SK-N-SH (cell line): ENCODE measurements around the gene DUSP9. TPM values are rescaled to one million over a fixed set of nuclear protein-coding genes. Genes with fewer than 3 reads are reported as not detected.
A peak's percentile ranks its signal among the peaks of the same experiment; 100 is the strongest.

Experiments used
- CTCF ChIA-PET: fragments of 300-600, 350-600 bp; formaldehyde crosslinking; extraction: SDS; loops from one replicate; lab custom pipeline; 2021; lab: Yijun Ruan, JAX
- POLR2A ChIA-PET: fragments of 350-600 bp; sonication (Branson Sonifier 250); formaldehyde crosslinking; extraction: SDS; loops from one replicate; lab custom pipeline; 2020; ENCODE audit warnings: antibody characterized with exemption, inconsistent platforms; lab: Yijun Ruan, JAX
- DNase-seq: peaks from one replicate; pipeline ENCODE4 v3.0.0; 2012
- H2AFZ ChIP-seq: fragments of 200-600 bp; sonication (generic); 2 replicates; pipeline ENCODE4 v1.8.1; 2016; ENCODE audit warnings: antibody characterized with exemption, mild to moderate bottlenecking, low read depth
- H3F3A ChIP-seq: fragments of 200-600 bp; sonication (generic); replicated peaks from 2 replicates; pipeline ENCODE3; 2016; ENCODE audit warnings: antibody characterized with exemption, mild to moderate bottlenecking; ENCODE audit not compliant: insufficient read depth
- H3K27ac ChIP-seq, 2 experiments: fragments of 200-500 bp in 1 of 2; fragments of 200-600 bp in 1 of 2; sonication (Bioruptor generic) in 1 of 2; sonication (generic), shearing (Covaris generic) in 1 of 2; 2 replicates each; pipeline versions ENCODE4 v1.5.1 to v1.6.1; 2014 to 2016; ENCODE audit warnings: low read depth in 2 of 2, inconsistent platforms in 1 of 2, low read length in 1 of 2, mild to moderate bottlenecking in 1 of 2, mixed read lengths in 1 of 2
- H3K27me3 ChIP-seq: fragments of 200-600 bp; sonication (generic), shearing (Covaris generic); 2 replicates; pipeline ENCODE4 v1.6.1; 2016; ENCODE audit warnings: mixed run types; ENCODE audit not compliant: insufficient read depth
- H3K36me3 ChIP-seq, 2 experiments: fragments of 200-500 bp in 1 of 2; fragments of 200-600 bp in 1 of 2; sonication (Bioruptor generic) in 1 of 2; sonication (generic) in 1 of 2; replicated peaks in 1 of 2; 2 replicates each; pipeline versions ENCODE3 to v1.5.1; 2014 to 2016; ENCODE audit warnings: low read length in 1 of 2, mild to moderate bottlenecking in 1 of 2; ENCODE audit not compliant: insufficient read depth in 2 of 2, control insufficient read depth in 1 of 2
- H3K4me1 ChIP-seq, 2 experiments: fragments of 200-500 bp in 1 of 2; fragments of 200-600 bp in 1 of 2; sonication (Bioruptor generic) in 1 of 2; sonication (generic), shearing (Covaris generic) in 1 of 2; 2 replicates each; pipeline versions ENCODE4 v1.5.1 to v1.6.1; 2014 to 2016; ENCODE audit warnings: low read depth in 1 of 2, low read length in 1 of 2, mixed run types in 1 of 2; ENCODE audit not compliant: insufficient read depth in 2 of 2, control insufficient read depth in 1 of 2
- H3K4me2 ChIP-seq: fragments of 200-600 bp; sonication (generic), shearing (Covaris generic); 2 replicates; pipeline ENCODE4 v1.6.1; 2017; ENCODE audit warnings: mixed run types
- H3K4me3 ChIP-seq, 2 experiments: fragments of 200-500 bp in 1 of 2; fragments of 200-600 bp in 1 of 2; sonication (Bioruptor generic) in 1 of 2; sonication (generic), shearing (Covaris generic) in 1 of 2; 2 replicates each; pipeline versions ENCODE4 v1.5.1 to v1.8.1; 2014 to 2016; ENCODE audit warnings: low read depth in 2 of 2, inconsistent platforms in 1 of 2, low read length in 1 of 2, mild to moderate bottlenecking in 1 of 2, mixed read lengths in 1 of 2, moderate library complexity in 1 of 2
- H3K79me2 ChIP-seq: fragments of 200-600 bp; sonication (generic); 2 replicates; pipeline ENCODE4 v1.8.1; 2017; ENCODE audit warnings: mild to moderate bottlenecking; ENCODE audit not compliant: insufficient read depth
- H3K9ac ChIP-seq: fragments of 200-600 bp; sonication (generic); 2 replicates; pipeline ENCODE4 v1.6.1; 2017; ENCODE audit warnings: mixed run types
- H3K9me2 ChIP-seq: fragments of 200-600 bp; sonication (generic); 2 replicates; pipeline ENCODE4 v1.6.1; 2017; ENCODE audit warnings: mixed run types
- H3K9me3 ChIP-seq: fragments of 200-600 bp; sonication (generic); 2 replicates; pipeline ENCODE4 v1.6.1; 2017; ENCODE audit warnings: mixed run types, mild to moderate bottlenecking, moderate library complexity
- H4K20me1 ChIP-seq: fragments of 200-600 bp; sonication (generic); 2 replicates; pipeline ENCODE4 v1.6.1; 2017; ENCODE audit warnings: mild to moderate bottlenecking, mixed run types; ENCODE audit not compliant: insufficient read depth
- CTCF ChIP-seq: fragments of 200-600 bp; sonication (generic); IDR thresholded peaks from 2 replicates; pipeline ENCODE4 v1.6.1; 2017; ENCODE audit warnings: antibody characterized with exemption, mild to moderate bottlenecking, moderate library complexity
- RAD21 ChIP-seq: IDR thresholded peaks from 2 replicates; pipeline ENCODE4 v1.6.1; 2012; ENCODE audit warnings: mild to moderate bottlenecking, low read length
- RCOR1 ChIP-seq: fragments of 150-350 bp; IDR thresholded peaks from 2 replicates; pipeline ENCODE4 v1.6.1; 2017; ENCODE audit warnings: antibody characterized with exemption, low read length
- REST ChIP-seq: IDR thresholded peaks from 2 replicates; pipeline ENCODE4 v1.6.1; 2012; ENCODE audit warnings: mild to moderate bottlenecking, low read depth, low read length, moderate library complexity
- SIN3A ChIP-seq: IDR thresholded peaks from 2 replicates; pipeline ENCODE4 v1.6.1; 2012; ENCODE audit warnings: low read depth, mild to moderate bottlenecking, low read length, moderate library complexity, borderline replicate concordance
- USF2 ChIP-seq: fragments of 150-350 bp; IDR thresholded peaks from 2 replicates; pipeline ENCODE4 v1.6.1; 2017; ENCODE audit warnings: antibody characterized with exemption, low read length, low read depth, borderline replicate concordance
- WGBS: methylation state at CpG from one replicate; pipeline ENCODE4 v1.1.6; 2017; ENCODE audit warnings: low lambda C conversion rate; 5-methylcytosine and 5-hydroxymethylcytosine counted together
- polyA plus RNA-seq, 3 experiments: library from polyadenylated mRNA; depleted of rRNA; stranded (reverse); fragments of >200 nt; gene quantifications; 2 replicates each; pipeline ENCODE4 v1.2.3, GENCODE V29; 2012
- TF ChIP-seq, protein P1 (sequence below): fragments of 150-350 bp; IDR thresholded peaks from 2 replicates; pipeline ENCODE4 v1.6.1; 2016; ENCODE audit warnings: mild to moderate bottlenecking, low read depth, low read length

DUSP9 gene
- polyA plus RNA-seq, 1 of the 3 experiments (the other 2 are of a cell fraction), result 0.05 TPM

DNA sequence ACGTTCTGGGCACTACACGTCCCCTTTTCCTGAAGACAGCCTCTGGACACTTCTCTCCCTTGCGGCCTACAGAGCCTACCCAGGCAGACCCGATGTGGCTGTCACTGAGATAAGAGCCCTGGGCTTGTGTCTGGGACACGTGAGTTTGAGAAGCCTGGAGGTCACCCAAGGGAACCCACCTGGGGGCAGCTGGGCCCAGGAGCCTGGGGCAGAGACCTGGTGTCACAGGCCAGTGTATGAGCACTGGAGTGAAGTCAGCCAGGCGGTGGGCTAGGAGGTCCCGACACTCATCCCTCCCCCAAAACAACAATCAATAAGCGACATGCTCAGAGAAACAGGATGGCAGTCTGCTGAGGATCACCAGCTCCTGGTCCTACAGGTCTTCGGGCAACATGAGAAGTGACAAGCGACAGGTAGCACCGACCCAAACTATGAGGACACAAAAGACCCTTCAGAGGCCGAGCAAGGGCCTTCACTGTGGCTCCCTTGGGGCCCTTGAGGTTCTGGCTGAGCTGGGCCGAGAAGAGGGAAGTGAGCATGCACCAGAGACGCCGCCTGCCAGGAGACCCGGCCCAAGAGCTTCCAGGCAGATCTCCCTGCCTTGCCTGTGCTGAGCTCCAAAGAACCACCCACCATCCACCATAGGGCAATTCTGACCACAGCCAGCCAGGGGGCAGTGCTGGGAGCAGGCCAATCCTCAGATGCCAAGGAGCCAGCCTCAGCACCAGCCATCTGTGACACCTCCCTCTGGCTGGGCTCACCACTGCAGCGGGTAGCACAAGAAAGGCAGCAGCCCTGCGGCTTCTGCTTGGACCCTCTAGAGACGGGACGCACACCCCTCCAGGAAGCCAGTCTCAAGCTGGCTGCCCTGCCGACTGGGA is 11.0 kb upstream of the DUSP9 start:
- peaks cover 5% of the 10 kb centered on the region; the same call in 1 of the 2 replicates for H3K9me3 ChIP-seq
- H4K20me1 ChIP-seq, result no peaks in the 10 kb centered on the region
- peaks cover 0 to 22% of the 10 kb centered on the region in 2 experiments; a peak in 1 of 4 replicates for H3K4me1 ChIP-seq
- no peaks in the 10 kb centered on the region for H3K9me2 ChIP-seq
- peak; percentile 63 for DNase-seq
- H3K36me3 ChIP-seq, result no peaks in the 10 kb centered on the region
- TF ChIP-seq RAD21 (0 out of 2 replicates have a peak, but pooled peaks have one; percentile 8), CTCF (peak; percentile 57), REST (no peak), RCOR1 (no peak)
- TF ChIP-seq, protein P1, sequence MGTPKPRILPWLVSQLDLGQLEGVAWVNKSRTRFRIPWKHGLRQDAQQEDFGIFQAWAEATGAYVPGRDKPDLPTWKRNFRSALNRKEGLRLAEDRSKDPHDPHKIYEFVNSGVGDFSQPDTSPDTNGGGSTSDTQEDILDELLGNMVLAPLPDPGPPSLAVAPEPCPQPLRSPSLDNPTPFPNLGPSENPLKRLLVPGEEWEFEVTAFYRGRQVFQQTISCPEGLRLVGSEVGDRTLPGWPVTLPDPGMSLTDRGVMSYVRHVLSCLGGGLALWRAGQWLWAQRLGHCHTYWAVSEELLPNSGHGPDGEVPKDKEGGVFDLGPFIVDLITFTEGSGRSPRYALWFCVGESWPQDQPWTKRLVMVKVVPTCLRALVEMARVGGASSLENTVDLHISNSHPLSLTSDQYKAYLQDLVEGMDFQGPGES, result no peak
- TF ChIP-seq, all 33 proteins: peak for 2
- H3K4me2 ChIP-seq, result no peak overlapping the region
- H3K27ac ChIP-seq, result no peak overlapping the region
- H3K4me3 ChIP-seq, result no peak overlapping the region
- no peaks in the 10 kb centered on the region for H3K79me2 ChIP-seq
- no peak overlapping the region for H3K9ac ChIP-seq
- no peak overlapping the region for H2AFZ ChIP-seq
- peaks cover 47% of the 10 kb centered on the region for H3K27me3 ChIP-seq
- POLR2A ChIA-PET, result no interaction called here
- WGBS, result 36% methylated on average over 9 of the region's 21 CpGs
- CTCF ChIA-PET, result interaction anchor here (0.6 to 1.8 kb wide), 10 partner anchors 9 to 730 kb away, joined by 3 to 10 read pairs (median 5); no protein-coding TSS in a partner anchor
- no peaks in the 10 kb centered on the region for H3F3A ChIP-seq

DNA sequence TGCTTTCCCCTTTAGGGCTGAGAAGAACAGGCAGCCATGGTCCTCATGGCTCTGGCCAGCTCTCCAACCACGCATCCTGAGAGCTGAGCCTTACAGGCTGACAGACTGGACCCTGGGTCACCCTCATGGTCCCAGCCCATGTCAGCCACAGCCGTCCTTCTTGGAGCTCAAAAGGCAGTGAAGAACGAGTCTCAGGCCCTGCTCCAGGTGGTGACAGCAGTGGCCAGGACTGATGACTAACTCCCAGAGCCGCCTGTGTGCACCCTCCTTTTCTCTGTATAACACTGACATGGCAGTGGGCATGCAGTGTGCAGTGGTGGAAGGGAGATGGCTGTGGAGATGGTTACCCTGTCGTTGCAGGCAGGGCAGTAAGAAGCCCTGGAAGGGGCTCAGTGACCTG is 10.3 kb upstream of the DUSP9 start:
- no peaks in the 10 kb centered on the region for H3K36me3 ChIP-seq
- H3K9me2 ChIP-seq, result no peaks in the 10 kb centered on the region
- H4K20me1 ChIP-seq, result no peaks in the 10 kb centered on the region
- H3K9ac ChIP-seq, result no peak overlapping the region
- WGBS, result 38% methylated on average over 4 of the region's 5 CpGs
- no peaks in the 10 kb centered on the region for H3K9me3 ChIP-seq
- no peak overlapping the region for H3K27ac ChIP-seq
- no peaks in the 10 kb centered on the region for H3F3A ChIP-seq
- POLR2A ChIA-PET, result no interaction called here
- H3K79me2 ChIP-seq, result no peaks in the 10 kb centered on the region
- TF ChIP-seq SIN3A (no peak), USF2 (no peak)
- H2AFZ ChIP-seq, result no peak overlapping the region
- peak; percentile 12 for DNase-seq
- peaks cover 0 to 22% of the 10 kb centered on the region in 2 experiments; a peak in 1 of 4 replicates for H3K4me1 ChIP-seq
- CTCF ChIA-PET, result interaction anchor here (0.7 to 1.8 kb wide), 8 partner anchors 8 to 82 kb away, joined by 3 to 10 read pairs (median 5); no protein-coding TSS in a partner anchor
- no peak overlapping the region for H3K4me2 ChIP-seq
- peaks cover 50% of the 10 kb centered on the region for H3K27me3 ChIP-seq
- H3K4me3 ChIP-seq, result no peak overlapping the region
